NOMO-1 treated with DMSO at 0.1 percent for 48 hours (cell line): ENCODE results near the gene CAGE1.

Source experiments
- DNase-seq: peaks from one replicate; lab custom pipeline; 2025; ENCODE audit not compliant: unreplicated experiment; lab: John Stamatoyannopoulos, UW

Gene CAGE1

DNA sequence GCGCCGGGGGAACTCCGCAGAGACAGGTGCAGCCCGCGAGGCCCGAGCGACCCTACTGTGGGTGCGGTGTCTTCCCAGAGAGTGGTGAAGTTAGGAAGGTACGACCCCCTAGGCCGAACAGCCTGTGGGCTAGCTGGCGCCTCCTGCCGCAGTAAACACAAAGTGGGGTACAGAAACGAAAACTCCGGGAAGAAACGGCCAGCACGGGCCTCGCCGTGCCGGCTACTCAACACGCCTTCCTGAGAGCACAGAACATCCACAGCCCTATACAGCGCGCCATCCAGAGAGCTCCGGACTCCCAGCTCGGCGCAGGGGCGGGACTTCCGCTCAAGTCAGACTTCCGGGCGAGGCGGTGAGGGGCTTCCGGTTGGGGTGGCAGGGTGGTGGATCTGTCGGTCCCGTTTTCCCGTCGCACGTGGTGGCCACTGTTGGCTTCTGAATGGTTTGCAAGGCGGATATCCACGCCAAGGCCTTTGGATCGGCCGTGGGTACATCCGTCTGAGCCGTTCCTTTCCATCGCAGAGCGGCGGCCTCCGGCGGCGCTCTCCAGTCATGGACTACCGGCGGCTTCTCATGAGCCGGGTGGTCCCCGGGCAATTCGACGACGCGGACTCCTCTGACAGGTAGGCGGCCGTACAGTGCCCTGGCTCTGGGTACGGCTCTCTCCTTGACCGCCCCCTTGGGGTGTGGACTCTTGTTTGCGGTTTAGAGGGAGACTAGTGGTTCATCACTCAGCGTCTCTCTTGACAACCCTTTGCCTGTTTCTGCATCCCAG is at the start of gene CAGE1, which contains the start of gene RIOK1:
CAGE1 (minus strand) TSS at position 292 of the 775 bp plus-strand sequence. CDS start 2,569 bp downstream, outside the sequence.
RIOK1 (plus strand) TSS at position 358 of the 775 bp plus-strand sequence; CDS start at position 553, 195 bp downstream.
- DNase-seq = peak; percentile 94

DNA sequence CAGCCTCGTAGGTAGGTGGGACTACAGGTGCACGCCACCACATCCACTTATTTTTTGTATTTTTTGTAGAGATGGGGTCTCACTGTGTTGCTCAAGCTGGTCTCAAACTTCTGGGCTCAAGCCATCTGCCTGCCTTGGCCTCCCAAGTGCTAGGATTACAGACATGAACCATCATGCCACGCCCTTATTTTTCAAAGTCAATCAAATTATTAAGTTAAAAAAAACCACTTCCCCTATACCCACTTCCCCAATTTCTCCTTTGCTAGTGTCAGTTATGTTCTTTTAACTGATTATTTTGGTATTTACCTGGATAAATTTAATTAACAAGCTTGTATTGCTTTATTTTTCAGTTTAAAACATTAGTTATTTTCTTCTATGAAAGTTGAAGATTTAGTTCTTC is 49.7 kb upstream of the CAGE1 start:
- DNase-seq = peak; percentile 89

DNA sequence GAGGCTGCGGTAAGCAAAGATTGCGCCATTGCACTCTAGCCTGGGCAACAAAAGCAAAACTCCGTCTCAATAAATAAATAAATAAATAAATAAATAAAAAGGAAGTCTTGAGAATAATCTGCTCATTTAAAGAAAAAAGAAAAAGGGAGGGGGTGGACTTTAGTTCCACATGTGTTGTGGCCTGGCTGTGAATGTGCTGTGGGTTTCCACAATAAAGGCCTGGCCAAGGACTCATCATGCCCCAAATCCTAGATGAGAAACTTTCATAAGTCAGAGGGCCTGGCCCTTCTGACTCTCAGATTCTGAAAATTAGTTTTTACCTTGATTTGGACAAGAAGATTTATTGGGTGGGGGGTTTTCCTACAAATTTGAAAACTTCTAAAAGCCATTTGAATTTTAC is 48.5 kb upstream of the CAGE1 start:
- no peak for DNase-seq

DNA sequence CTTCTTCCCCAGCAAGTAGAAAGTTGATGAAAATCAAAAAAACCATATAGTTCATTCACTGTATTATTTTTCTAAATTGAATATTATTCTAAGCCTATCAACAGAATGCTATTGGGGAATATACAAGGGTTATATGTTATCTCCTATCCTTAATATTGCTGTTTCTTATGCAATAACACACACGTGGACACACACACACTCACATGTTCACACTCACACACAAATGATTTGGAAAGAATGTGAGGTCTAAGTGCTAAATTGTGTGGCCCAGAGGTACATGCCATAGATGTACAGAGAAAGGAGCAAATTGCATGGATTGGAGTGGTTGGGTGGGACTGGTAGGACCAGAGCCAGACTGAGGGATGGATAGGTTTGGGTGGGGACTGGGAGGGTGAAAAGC is 45.1 kb upstream of the CAGE1 start:
- DNase-seq = no peak

DNA sequence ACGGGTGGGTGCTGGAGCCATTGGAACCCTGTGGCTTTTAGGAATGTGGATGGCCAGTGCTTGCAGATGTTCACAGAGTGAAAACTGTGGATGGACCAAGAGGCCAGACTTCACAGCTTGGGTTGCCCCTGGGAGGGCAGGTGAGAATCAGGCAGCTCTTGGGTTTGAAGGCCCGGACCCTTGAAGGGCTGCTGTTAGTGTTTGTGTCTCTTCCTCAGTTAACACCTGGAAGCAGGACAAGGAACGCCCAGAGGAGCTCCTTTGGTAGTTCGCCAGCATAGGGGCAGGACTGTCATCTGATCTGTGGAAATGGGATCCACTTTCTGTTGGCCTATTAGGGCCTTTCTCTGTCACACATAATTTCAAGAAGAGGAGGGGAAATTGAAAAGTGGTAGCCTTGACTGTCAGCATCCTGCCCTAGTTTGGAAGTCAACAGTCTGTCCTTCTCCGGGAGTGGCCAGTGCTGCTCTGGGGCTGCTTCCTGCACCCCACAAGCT is 43.6 kb upstream of the CAGE1 start:
- DNase-seq = no peak

DNA sequence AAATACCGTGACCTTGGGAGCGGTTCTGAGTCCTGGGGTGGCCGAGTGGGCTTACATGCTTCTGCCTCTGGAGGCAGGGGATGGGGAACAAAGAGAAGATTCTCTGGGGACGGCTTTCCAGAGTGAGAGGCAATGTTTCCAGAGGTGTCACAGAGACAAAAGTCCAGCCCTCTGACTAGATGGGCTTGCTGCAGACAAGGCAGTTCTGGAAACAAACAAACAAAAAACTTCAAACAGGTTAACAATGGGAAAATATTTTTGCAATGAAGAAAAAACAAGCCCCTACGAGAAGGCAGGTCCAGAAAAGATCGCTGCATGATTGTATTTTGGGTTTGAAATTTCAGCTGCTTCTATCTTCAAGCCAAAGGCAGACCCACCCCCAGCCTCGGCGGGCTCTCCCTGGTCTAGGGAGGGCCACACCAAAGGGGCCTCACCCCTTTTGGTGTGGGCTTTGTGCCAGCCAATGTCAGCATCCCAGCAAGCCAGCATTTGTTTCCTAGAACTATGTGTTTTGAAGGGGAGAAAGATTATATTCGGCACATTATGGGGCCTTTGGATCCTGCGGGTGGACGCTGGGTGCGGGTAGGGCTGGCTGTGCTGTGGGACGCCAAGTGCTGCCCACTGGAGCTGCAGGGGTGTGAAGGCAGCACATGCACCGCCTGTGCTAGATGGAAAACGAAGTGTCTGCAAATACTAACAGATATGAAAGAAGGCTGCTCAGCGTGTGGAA is 43.0 kb upstream of the CAGE1 start:
- no peak for DNase-seq

DNA sequence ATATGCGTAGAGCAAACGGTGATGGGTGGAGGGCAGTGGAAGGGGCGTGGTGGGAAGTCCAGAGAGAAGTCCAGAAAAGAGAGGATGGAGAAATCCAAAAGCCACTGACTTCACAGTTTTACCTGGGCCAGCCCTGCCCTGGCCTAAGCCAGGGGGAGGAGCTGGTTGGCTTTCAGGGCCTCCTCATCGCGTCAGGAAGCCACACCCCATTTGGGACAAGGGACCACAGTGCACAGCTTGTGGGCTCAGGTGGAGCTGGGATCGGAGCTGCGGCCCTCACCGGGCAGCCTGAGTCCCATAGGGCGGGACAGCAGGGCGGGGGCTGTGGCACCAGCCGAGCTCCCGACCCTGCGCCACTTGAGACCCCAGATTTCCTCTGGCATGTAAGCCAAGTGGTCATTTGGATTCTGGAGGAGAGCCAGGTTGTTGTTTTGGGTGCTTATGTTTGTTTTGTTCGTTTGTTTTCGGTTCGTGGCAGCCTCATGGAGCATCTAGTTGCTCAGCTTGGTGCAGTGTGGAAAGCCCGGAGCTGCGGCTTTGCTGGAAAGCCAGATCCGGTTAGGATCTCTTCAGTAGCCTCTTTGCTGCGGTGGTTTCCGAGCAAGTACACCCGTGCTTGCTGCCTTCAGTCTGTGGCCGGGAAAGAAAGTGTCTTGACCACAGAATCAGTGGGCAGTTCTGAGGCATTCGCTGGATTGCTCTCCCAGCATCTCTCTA is 42.3 kb upstream of the CAGE1 start:
- no peak for DNase-seq

DNA sequence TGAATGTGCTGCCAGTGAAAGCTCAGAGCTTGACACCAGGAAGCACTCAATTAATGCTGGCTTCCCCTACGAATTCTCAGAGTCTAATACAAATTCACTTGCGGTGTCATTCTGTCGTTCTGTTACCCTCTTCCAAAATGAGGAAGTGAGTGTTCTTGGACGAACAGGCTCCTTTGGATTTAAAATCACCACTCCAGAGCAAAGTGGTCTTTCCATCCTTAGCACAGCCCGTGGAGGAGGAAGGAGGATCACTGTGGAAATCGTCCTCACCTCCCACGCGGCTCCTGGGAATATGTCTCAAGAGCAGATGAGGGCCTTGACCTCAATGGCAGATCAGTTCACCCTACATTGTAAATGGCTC is 41.8 kb upstream of the CAGE1 start:
- peak; percentile 79 for DNase-seq

DNA sequence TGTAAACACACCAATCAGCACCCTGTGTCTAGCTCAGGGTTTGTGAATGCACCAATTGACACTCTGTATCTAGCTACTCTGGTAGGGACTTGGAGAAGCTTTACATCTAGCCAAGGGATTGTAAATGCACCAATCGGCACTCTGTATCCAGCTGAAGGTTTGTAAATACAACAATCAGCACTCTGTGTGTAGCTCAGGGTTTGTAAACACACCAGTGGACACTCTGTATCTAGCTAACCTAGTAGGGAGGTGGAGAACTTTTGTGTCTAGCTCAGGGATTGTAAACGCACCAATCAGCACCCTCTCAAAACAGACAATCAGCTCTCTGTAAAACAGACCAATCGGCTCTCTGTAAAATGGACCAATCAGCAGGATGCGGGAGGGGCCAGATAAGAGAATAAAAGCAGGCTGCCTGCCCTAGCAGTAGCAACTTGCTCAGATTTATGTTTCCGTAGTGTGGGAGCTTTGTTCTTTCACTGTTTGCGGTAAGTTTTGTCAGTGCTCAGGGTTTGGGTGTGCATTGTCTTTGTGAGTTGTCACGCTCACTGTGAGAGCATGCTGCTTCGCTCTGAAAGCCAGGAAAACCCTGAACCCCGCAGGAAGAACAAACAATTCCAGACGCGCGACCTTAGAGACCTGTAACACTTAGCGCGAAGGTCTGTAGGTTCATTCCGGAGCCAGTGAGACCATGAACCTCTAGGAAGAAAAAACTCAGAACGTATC is 37.1 kb upstream of the CAGE1 start:
- no peak for DNase-seq

DNA sequence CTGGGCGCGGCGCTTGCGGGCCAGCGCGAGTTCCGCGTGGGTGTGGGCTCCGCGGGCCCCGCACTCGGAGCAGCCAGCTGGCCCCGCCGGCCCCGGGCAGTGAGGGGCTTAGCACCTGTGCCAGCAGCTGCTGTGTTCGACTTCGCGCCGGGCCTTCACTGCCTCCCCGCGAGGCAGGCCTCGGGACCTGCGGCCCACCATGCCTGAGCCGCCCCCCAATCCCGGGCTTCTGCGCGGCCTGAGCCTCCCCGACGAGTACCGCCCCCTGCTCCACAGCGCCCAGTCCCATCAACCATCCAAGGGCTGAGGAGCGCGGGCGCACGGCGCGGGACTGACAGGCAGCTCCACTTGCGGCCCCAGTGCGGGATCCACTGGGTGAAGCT is 36.3 kb upstream of the CAGE1 start:
- DNase-seq = no peak

DNA sequence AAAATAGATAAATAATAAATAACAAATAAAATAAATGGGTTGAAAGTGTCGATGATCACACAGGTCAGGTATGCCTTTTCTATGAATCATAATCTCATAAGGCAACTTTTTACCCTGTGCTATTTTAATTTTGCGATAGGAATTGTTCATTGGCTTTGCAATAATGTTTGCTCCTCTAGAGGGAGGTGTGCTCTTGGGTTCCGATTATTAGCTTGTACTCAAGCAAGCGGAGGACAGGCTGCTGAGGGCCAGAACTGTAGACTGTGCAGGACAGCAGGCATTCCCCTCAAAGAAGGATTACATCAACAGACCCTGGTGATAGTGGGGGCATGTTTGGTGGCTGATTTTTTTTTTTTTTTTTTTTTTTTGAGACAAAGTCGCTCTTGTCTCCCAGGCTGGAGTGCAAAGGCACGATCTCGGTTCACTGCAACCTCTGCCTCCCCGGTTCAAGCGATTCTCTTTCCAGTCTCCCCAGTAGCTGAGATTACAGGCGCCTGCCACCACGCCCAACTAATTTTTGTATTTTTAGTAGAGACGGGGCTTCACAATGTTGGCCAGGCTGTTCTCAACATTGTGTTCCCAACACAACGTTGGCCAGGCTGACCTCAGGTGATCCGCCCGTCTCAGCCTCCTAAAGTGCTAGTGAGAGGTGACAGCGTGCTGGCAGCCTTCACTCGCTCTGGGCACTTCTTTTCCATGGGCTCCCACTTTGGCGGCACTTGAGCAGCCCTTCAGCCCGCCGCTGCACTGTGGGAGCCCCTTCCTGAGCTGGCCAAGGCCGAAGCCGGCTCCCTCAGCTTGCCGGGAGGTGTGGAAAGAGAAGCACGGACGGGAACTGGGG is 35.6 kb upstream of the CAGE1 start:
- DNase-seq = peak; percentile 39

DNA sequence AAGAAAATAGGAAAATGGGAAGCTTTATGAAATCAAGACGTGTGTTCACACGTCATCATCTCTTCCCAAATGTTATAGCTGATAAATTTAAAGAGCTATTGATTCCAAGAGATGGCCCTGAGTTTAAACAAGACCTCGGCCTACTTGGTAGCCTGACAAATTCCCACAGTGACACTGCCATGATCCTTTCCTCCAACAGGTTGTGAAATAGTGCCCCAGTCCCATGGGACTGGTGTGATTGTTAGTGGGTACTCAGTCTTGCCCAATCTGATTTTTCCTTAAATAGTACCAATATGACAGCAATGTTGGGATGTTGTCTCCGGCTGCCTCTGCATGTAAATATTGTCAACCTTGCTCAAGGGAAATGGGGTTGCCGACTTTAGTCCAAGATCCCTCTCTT is 34.5 kb upstream of the CAGE1 start:
- DNase-seq = no peak

DNA sequence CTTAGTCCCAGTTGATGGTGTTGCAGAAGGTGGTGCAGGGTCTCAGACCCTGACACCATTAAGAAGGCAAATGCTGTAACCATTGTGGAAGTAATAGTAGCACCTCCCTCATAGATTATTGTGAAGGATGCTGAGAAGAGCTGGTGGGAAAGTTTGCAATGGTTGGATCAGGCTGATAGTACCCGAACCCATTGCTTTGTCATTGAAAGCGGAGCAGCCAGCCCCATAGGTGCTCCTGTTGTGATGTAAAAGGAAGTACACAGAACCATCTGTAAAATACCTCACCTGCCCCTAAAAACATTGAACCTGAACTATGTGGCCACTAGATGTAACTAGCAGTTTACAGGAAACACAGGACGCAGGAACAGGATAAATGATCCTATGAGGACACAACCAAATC is 31.5 kb upstream of the CAGE1 start:
- DNase-seq = no peak

DNA sequence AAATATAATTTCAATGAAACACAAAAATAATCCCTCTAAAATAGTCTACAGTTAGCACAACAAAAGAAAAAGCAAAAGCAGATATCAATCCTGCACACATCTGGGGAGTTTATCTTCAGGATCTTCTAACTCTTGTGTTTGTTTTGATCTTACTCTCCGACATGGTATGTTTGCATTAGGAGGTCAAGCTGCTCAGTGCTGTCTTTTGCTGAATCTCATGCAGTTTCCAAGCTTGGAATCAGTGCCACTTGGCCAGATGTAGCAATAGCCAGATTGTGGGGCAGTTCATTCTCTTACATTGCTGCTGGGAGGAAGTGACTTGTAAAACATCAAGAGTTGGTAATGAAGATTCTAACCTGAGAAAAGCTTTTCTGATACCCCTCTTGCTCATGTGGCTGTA is 29.5 kb upstream of the CAGE1 start:
- no peak for DNase-seq

DNA sequence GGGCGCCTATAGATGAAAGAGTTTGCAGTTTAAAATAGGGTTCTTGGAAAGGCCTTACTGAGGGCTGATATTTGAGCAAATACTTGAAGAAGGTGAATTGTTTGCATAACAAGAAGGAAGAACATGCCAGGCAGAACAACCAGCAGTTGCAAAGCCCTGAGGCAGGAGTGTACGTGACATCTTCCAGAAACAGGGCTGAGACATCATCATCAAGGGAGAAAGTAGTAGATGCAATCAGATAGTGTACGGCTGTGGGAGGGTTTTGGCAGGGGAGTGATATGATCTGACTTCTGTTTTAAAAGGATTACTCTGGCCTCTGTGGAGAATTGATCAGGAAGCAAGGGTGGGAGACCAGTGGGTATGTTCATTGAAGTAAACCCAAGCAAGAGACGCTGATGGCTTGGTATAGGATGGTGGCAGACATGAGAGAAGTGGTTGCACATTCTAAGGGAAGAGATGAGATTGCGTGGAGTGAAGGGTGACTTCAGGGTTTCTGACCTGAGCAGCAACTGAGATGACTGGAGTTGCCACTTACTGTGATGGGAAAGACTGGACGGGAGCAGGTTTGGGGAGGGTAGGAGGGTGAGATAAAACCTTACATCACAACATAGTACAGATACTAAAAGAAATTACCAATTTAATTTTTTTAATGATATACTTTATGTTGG is 28.8 kb upstream of the CAGE1 start:
- DNase-seq = no peak

DNA sequence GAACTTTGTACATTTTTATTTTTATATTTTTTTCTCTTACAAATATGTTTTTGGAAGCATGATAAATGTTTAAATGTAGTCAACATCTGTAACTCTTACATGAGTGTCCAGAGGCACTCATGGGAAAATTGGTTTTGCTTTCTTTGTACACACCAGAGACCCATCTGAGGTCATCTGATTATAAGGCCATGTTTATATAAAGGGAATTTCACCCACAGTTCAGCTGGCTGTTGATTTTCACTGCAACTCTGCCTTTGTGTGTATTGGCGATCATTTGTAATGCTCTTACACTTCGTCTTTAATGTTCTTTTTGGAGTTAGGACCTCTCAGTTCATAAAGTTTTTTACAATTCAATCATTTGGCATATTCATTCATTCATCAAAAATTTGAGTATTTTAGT is 28.1 kb upstream of the CAGE1 start:
- no peak for DNase-seq

DNA sequence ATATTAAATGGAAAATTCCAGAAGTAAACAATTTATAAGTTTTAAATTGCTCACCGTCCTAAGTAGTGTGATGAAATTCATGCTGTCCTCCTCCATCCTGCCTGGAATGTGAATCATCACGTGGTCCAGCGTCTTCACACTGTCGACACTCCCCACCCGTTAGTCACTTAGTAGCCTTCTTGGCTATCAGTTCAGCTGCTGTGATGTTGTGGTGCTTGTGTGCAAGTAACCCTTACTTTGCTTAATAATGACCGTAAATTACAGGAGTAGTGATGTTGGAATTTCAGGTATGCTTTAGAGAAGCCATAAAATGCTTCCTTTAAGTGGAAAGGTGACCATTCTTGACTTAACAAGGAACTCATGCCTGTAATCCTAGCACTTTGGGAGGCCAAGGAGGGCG is 25.3 kb upstream of the CAGE1 start:
- no peak for DNase-seq

DNA sequence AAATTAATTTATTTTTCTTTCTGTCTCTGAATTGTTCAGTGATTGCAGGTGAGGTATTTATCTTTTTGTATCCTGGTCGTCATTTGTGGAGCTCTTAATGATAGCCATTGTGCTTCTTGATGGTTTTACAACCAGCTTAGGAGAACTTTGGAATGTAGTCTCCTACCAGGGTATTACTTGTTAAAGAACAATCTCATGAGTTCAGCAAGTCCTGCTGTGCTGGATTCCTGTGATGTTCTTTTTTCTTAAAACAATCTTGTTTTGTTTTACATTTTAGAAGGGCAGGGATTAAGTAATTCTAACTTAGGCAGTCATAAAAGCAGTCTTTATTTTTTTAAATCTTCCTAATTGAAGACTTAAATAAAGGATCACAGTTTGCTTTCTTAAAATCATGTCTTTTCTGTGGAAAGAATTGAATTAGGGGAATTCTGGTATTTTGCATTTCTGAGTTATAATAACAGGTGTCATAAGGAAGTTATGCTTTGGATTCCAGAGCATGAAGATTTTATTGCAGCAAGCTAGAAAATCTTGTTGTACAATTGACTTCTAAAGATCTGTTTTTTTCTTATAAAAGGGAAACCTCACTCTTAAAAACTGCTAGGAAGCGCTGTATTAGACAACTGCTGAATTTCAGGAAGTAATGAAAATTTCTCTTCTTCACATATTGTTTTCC is 23.7 kb upstream of the CAGE1 start:
- no peak for DNase-seq

DNA sequence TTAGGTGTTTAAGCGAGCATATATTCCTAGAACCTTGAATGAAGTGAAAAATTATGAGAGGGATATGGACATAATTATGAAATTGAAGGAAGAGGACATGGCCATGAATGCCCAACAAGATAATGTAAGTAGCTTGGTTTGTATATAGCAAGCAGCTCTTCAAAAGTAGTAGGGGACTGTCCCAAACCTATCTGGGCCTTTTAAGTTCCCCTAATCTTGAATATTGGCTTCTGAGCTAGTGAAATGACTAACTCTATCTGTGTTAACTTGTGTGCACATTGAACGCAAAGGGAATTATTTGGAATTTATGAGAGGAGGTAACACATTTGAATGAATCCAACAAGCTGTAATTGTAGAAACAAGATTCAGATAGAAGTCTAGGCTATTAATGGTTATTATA is 21.8 kb upstream of the CAGE1 start:
- DNase-seq = no peak
